Skin epidermis (tissue), 12 donors: Measurements from ENCODE around the gene SYNGAP1.
"Not testable (repeated sequence)": the region's sequence is repeated elsewhere in the genome, so short reads cannot be mapped to it uniquely, and the experiment has no call there.

Experiments
- H3K27ac ChIP-seq, 21 experiments: fragments of 200-600 bp; sonication (generic) in 11 of 21; one replicate each; pipeline ENCODE4 v1.5.0; 2020; ENCODE audit warnings: mild to moderate bottlenecking in 3 of 21, inconsistent platforms in 2 of 21, moderate library complexity in 2 of 21
- H3K4me3 ChIP-seq, 7 experiments: fragments of 200-600 bp; sonication (generic) in 2 of 7; one replicate each; pipeline ENCODE4 v1.5.0; 2020; ENCODE audit warnings: inconsistent platforms in 2 of 7, mild to moderate bottlenecking in 2 of 7, moderate library complexity in 1 of 7

Gene SYNGAP1

DNA sequence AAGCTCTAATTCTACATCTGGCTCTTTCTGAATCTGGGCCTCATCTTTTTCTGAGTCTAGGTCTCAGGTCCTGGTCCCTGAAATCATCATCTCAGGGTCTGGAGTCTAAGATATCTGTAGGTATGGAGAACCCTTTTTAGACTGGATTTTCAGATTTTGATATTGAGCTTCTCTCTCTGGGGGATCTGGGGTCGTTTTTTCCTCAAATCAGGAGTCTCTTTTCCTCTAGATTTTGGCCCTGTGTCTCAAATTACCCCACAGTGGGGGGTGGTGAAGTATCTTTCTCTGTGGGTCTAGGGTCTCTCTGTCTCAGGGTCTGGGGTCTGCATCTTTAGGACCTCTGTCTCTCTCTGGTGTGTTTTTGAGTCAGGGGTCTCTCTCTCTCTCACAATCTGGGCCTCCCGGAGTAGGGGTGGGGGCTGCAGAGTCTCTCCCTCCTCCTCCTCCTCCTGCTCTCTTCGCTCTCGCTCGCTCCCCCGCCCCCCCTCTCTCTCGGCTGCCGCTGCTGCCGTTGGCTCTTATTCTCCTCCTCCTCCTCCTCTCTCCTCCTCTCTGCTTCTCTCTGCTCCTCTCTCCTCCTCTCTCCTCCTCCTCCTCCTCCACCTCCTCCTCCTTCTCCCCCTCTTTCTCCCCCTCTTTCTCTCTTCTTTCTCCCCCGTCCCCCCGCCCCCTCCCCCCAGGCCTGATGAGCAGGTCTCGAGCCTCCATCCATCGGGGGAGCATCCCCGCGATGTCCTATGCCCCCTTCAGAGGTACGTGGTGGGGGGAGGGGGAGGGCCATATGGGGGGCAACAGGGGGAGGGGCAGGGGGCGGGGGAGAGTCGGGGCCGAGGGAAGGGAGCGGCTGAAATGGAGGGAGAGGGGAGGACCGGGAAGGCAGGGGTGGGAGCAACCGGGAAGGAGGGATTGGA lies at the start of gene SYNGAP1:
SYNGAP1 (plus strand) TSS at position 486 of the 911 bp plus-strand sequence; CDS start at position 686, 200 bp downstream.
- Histone ChIP-seq H3K27ac (peak within 1 kb of the TSS in 20 of 21 experiments; percentile 17 to 96 (median 92)), H3K4me3 (peak within 1 kb of the TSS in 6 of 7 experiments; percentile 7 to 52 (median 19))

DNA sequence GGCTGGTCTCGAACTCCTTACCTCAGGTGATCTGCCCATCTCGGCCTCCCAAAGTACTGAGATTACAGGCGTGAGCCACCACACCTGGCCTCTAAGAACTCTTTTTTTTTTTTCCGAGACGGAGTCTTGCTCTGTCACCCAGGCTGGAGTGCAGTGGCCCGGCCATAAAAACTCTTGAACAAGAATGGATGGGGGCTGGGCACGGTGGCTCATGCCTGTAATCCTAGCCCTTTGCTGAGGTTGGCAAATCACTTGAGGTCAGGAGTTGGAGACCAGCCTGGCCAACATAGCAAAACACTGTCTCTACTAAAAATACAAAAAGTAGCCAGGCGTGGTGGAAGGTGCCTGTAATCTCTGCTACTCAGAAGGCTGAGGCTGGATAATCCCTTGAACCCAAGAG lies 48.0 kb upstream of the SYNGAP1 start:
- not testable (repeated sequence) for H3K27ac ChIP-seq, H3K4me3 ChIP-seq

- Histone ChIP-seq H3K27ac (peak overlapping the region in 1 of 21 experiments; percentile 24), H3K4me3 (no peak overlapping the region)
These were observed 47.2 kb upstream of the SYNGAP1 start for GRCh38 chr6:33372526-33373123.

- Histone ChIP-seq H3K4me3 (no peak overlapping the region), H3K27ac (peak overlapping the region in 18 of 21 experiments; percentile 4 to 87 (median 76))
These were observed 45.6 kb upstream of the SYNGAP1 start for GRCh38 chr6:33373960-33374910.

GRCh38 chr6:33375143-33375671 lies 44.7 kb upstream of the SYNGAP1 start:
- Histone ChIP-seq H3K4me3 (no peak overlapping the region), H3K27ac (peak overlapping the region in 19 of 21 experiments; percentile 48 to 89 (median 82))

DNA sequence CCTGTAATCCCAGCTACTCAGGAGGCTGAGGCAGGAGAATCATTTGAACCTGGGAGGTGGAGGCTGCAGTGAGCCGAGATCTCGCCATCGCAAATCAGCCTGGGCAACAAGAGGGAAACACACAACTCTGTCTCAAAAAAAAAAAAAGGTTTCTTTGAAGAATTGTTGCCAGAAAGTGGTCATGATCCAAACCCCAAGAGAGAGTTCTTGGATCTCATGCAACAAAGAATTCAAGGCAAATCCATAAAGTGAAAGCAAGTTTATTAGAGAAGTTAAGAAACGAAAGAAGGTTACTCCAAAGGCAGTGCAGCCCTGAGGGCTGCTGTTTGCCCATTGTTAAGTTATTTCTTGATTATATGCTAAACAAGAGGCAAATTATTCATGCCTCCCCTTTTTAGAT lies 42.7 kb upstream of the SYNGAP1 start:
- H3K4me3 ChIP-seq: no peak overlapping the region
- H3K27ac ChIP-seq: peak overlapping the region in 5 of 21 experiments; percentile 18 to 84 (median 46)

DNA sequence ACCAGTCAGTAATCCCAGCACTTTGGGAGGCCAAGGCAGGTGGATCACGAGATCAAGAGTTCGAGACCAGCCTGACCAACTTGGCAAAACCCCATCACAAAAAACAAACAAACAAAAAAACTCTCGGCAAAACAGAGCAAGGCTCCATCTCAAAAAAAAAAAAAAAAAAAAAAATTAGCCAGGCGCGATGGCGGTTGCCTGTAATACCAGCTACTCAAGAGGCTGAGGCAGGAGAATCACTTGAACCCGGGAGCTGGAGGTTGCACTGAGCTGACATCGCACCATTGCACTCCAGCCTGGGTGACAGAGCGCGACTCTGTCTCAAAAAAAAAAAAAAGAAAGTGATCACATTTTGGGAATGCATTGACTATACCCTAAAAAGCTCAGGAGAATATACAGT lies 40.7 kb upstream of the SYNGAP1 start:
- not testable (repeated sequence) for H3K4me3 ChIP-seq

GRCh38 chr6:33380272-33380981 lies 39.4 kb upstream of the SYNGAP1 start:
- Histone ChIP-seq H3K4me3 (no peak overlapping the region), H3K27ac (peak overlapping the region in 2 of 21 experiments; percentile 3 to 24)

More for the DNA sequence above, 40.7 kb upstream of the SYNGAP1 start:
- H3K27ac ChIP-seq: not testable (repeated sequence)

GRCh38 chr6:33383427-33384185 lies 36.3 kb upstream of the SYNGAP1 start:
- H3K27ac ChIP-seq: no peak overlapping the region
- H3K4me3 ChIP-seq: no peak overlapping the region

DNA sequence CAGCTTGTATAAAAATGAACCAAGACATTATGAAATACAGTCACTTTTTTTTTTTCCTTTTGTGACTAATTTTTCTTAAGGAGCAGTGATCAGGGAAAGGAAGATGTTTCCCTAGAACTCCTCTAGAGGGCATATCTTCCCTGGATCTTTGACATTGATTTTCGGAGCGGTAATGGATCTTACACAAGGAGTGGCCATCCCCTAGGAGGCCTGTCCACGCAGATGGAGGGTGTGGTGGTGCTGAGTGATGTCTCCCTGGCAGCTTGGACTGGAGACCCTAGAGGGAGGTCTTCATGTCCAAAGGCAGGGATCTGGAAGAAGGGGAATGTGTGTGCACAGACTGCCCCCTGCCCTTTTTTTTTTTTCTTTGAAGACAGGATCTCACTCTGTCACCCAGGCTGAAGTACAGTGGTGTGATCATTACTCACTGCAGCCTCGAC lies 35.3 kb upstream of the SYNGAP1 start:
- Histone ChIP-seq H3K27ac (no peak overlapping the region), H3K4me3 (no peak overlapping the region)

DNA sequence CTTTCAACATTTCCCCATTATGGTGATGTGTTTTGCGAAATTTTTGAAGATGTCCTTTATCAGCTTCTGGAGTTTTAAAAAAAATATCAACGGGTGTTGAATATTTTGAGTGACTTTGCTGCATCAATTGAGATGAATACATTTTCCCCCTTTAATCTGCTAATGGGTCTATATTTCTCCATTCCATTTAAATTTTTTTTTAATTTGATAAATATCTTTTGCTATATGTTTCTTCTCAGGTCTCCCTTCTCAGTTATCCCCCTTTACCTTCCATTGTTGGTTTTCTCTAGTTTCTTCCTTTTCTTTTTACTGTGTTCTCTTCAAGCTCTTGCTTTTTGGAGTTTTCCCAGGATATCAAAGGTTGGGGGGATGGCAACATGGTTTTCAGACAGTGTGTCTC lies 29.7 kb upstream of the SYNGAP1 start:
- Histone ChIP-seq H3K4me3 (no peak overlapping the region), H3K27ac (peak overlapping the region in 4 of 21 experiments; percentile 80 to 92 (median 88))

GRCh38 chr6:33390767-33391277 lies 29.0 kb upstream of the SYNGAP1 start:
- Histone ChIP-seq H3K4me3 (peak overlapping the region in 5 of 7 experiments; percentile 48 to 65 (median 55)), H3K27ac (peak overlapping the region in 20 of 21 experiments; percentile 52 to 92 (median 81))

GRCh38 chr6:33391278-33391921 lies 28.5 kb upstream of the SYNGAP1 start, which contains the start of gene KIFC1:
TSS of gene KIFC1 (plus strand) at chr6:33391823. CDS start at chr6:33391986, 163 bp downstream.
- peak within 1 kb of the TSS; percentile 48 to 70 (median 60) for H3K4me3 ChIP-seq
- H3K27ac ChIP-seq: peak within 1 kb of the TSS in 20 of 21 experiments; percentile 52 to 92 (median 81)

DNA sequence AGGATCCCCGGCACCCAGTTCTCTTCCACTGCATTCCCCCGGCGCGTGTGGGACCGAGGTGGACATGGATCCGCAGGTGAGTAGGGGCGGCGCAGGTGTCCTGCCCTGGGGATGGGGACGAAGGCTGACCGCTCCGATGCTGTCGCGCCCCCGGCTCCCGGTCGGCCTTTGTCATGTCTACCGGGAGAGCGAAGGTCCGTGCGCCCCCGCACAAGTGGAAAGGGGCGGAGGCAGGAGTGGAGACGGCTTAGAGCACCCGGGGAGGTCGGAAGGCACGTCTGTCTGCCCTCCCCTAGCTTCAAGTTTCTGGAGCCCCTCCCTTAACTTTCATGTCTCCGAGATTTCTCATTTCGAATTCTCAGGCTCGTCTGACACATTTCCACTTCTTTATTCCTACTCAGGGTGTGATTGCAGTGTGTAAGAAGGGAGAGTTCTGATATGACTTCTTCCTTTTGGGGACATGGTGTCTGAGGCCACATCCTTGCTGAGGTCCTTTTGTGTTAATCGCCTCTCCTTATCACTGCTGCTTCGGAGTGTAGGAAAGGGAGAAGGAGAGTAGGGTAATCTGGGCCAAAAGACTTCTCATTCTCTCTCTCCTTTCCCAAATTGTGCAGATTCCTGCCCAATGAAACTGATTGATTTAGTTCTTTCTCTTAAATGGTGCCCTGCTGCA lies 27.8 kb upstream of the SYNGAP1 start:
- Histone ChIP-seq H3K27ac (peak overlapping the region in 18 of 21 experiments; percentile 2 to 88 (median 62)), H3K4me3 (peak overlapping the region; percentile 48 to 70 (median 60))

GRCh38 chr6:33392595-33392948 lies 27.3 kb upstream of the SYNGAP1 start:
- Histone ChIP-seq H3K27ac (peak overlapping the region in 2 of 21 experiments; percentile 58 to 86), H3K4me3 (peak overlapping the region in 6 of 7 experiments; percentile 48 to 65 (median 58))

- Histone ChIP-seq H3K4me3 (peak overlapping the region in 3 of 7 experiments; percentile 48 to 65 (median 60)), H3K27ac (peak overlapping the region in 2 of 21 experiments; percentile 10 to 86)
These were observed 26.9 kb upstream of the SYNGAP1 start for GRCh38 chr6:33392979-33393378.
